Measurements from ENCODE around the gene TLE1. TPM values are rescaled to one million over a fixed set of nuclear protein-coding genes. Genes with fewer than 3 reads are reported as not detected.
"Not testable (repeated sequence)": the region's sequence is repeated elsewhere in the genome, so short reads cannot be mapped to it uniquely, and the experiment has no call there.

The TLE1 gene
- total RNA-seq (7.0 TPM), polyA plus RNA-seq (24.1 TPM)
- long read RNA-seq, donor 1: 0 reads
- long read RNA-seq, donor 2: 0 reads
- long read RNA-seq, donor 3: 0 reads
- long read RNA-seq, donor 4: 0 reads
- long read RNA-seq, donor 5, partial matches to known transcripts: 10 of 10 reads
- long read RNA-seq, donor 5, other reads (novel, unspliced or antisense): 0 of 10 reads
- long read RNA-seq, donor 6, partial matches to known transcripts: 5 of 5 reads
- long read RNA-seq, donor 6, other reads (novel, unspliced or antisense): 0 of 5 reads
- long read RNA-seq, donor 7: 0 reads
- long read RNA-seq, donor 8: 0 reads
- long read RNA-seq, donor 9: 0 reads
- long read RNA-seq, donor 10: 0 reads

DNA sequence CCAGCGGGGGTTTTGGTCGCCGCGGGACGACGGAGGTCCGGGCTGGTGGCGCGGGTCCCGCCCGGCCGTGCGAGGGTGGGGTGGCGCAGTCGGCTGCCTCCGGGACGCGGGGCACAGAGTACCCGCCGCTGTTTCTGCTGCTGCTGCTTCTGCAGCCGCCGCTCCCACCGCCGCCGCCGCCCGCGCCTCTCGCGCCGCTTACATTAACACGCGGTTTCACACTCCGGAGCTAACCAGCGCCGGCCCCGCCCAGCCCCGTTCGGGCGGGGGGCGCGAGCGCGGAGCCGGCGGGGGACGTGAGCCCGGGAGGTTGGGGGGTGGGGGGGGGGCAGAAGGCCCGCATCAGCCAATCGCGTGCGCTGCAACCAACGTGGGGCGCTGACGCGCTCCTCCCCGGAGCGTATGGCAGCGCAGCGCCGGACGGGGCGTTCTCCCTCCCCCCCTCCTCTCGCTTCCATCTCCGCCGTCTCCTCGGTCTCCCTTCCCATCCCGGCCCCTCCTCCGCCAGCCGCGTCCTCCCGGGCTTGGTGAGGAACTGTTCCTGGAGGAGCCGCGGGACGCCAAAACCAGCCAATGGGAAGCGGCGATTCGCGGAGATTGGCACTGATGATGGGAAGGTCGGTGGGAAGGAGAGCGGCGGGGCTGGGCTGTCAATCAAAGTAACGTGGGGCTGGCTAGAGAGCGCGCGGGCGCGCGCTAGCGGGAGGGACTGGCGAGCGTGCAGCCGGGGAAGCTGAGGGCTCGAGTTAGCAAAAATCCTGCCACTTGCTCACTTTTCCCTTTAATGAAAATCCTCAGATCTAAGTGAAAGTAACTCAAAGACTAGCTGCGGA, at the start of gene TLE1:
TLE1 (minus strand) TSS at position 205 of the 833 bp plus-strand sequence. CDS start 1,307 bp downstream, outside the sequence.
- under 1% methylated on average over 94 of the region's 95 CpGs for WGBS
- Histone ChIP-seq H3K27ac (ENCODE audit: low read depth in 1 of 2, low read length in 1 of 2) (peak within 1 kb of the TSS; percentile 33 to 68), H3K27me3 (ENCODE audit: control insufficient read depth in 2 of 2, insufficient read depth in 1 of 2, low read length in 1 of 2) (peaks cover 36 to 57% of the 10 kb centered on the region in 2 donors), H3K4me1 (ENCODE audit: control insufficient read depth in 2 of 2, insufficient read depth in 2 of 2, low read length in 2 of 2) (peaks cover 14 to 28% of the 10 kb centered on the region in 2 donors), H3K36me3 (ENCODE audit: control insufficient read depth in 2 of 2, insufficient read depth in 2 of 2, low read length in 1 of 2) (no peaks in the 10 kb centered on the region), H3K4me3 (ENCODE audit: low read length in 2 of 2) (peak within 1 kb of the TSS; percentile 70 to 84), H3K9me3 (ENCODE audit: control insufficient read depth in 2 of 2, insufficient read depth in 1 of 2, low read length in 1 of 2) (peaks cover 0 to 2% of the 10 kb centered on the region in 2 donors)
- peak; percentile 77 to 96 (median 91) for DNase-seq (ENCODE audit: low read depth in 6 of 9, low spot score in 9 of 9)

DNA sequence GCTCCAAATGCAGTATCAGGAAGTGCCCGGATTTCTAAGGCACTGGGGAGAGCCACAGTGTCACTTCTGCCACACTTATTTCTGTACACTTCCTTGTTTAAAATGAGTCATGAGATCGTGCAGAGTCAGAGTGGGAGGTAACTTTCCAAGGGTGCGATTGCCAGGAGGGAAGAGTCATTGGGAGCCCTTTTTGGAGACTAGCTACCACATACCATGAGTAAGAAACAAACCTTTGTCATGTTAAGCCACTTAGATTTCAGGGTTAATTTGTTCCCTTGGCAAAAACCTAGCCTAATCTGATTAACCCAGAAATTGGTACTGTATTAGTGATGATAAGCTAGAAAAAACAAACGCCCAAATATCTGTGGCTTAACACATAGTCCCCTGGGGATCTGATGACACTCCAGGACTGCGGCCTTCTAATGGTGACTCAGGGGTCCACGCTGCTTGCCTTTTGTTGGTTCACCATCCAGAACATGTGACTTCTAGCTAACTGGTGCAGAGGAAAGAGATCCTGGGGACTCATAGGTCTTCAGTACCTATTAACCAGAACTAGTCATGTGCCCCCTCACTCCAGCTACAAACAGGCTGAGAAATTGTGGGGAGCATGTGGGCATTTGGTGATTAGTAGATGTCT, 48.6 kb upstream of the TLE1 start:
- Histone ChIP-seq H3K27ac (ENCODE audit: low read depth in 1 of 2, low read length in 1 of 2) (no peak overlapping the region), H3K9me3 (ENCODE audit: control insufficient read depth in 2 of 2, insufficient read depth in 1 of 2, low read length in 1 of 2) (no peaks in the 10 kb centered on the region), H3K27me3 (ENCODE audit: control insufficient read depth in 2 of 2, insufficient read depth in 1 of 2, low read length in 1 of 2) (no peaks in the 10 kb centered on the region), H3K36me3 (ENCODE audit: control insufficient read depth in 2 of 2, insufficient read depth in 2 of 2, low read length in 1 of 2) (no peaks in the 10 kb centered on the region), H3K4me3 (ENCODE audit: low read length in 2 of 2) (no peak overlapping the region), H3K4me1 (ENCODE audit: control insufficient read depth in 2 of 2, insufficient read depth in 2 of 2, low read length in 2 of 2) (no peaks in the 10 kb centered on the region)
- 70% methylated on average over 6 of the region's 6 CpGs for WGBS
- DNase-seq (ENCODE audit: low read depth in 6 of 9, low spot score in 9 of 9): peak in 1 of 9 donors; percentile 2

DNA sequence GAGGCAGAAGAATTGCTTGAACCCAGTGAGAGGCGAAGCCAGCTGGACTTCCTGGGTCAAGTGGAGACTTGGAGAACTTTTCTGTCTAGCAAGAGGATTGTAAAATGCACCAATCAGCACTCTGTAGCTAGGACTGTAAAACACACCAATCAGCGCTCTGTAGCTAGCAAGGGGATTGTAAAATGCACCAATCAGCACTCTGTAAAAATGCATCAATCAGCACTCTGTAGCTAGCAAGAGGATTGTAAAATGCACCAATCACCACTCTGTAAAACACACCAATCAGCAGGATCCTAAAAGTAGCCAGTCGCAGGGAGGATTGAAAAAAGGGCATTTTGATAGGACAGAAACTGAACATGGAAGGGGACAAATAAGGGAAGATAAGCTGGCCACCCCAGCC, 41.2 kb upstream of the TLE1 start:
- H3K4me3 ChIP-seq (ENCODE audit: low read length in 2 of 2); DNase-seq (ENCODE audit: low read depth in 6 of 9, low spot score in 9 of 9); H3K9me3 ChIP-seq (ENCODE audit: control insufficient read depth in 2 of 2, insufficient read depth in 1 of 2, low read length in 1 of 2); H3K27me3 ChIP-seq (ENCODE audit: control insufficient read depth in 2 of 2, insufficient read depth in 1 of 2, low read length in 1 of 2); H3K36me3 ChIP-seq (ENCODE audit: control insufficient read depth in 2 of 2, insufficient read depth in 2 of 2, low read length in 1 of 2); H3K4me1 ChIP-seq (ENCODE audit: control insufficient read depth in 2 of 2, insufficient read depth in 2 of 2, low read length in 2 of 2); H3K27ac ChIP-seq (ENCODE audit: low read depth in 1 of 2, low read length in 1 of 2): not testable (repeated sequence)
- WGBS: 97% methylated on average over 3 of the region's 3 CpGs

DNA sequence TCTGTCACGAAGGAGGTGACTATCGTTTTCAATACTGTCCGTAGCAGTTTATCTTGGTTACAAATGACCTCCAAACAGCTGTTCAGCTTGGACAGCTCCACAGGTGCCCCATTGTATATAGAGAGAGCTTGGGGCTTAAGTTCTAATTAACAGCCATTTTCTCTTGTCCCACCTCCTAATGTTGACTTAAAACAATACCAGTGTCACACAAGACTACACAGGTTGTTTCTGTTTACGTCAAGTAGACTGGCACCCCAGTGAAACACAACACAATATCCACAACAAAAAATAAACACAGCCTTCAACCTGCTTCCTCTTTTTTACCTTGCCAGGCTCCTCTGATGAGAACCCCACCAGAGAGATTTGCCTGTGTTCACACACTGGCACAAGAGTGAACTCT, 39.8 kb upstream of the TLE1 start:
- Histone ChIP-seq H3K27ac (ENCODE audit: low read depth in 1 of 2, low read length in 1 of 2) (no peak overlapping the region), H3K4me3 (ENCODE audit: low read length in 2 of 2) (no peak overlapping the region), H3K9me3 (ENCODE audit: control insufficient read depth in 2 of 2, insufficient read depth in 1 of 2, low read length in 1 of 2) (no peaks in the 10 kb centered on the region), H3K36me3 (ENCODE audit: control insufficient read depth in 2 of 2, insufficient read depth in 2 of 2, low read length in 1 of 2) (no peaks in the 10 kb centered on the region), H3K4me1 (ENCODE audit: control insufficient read depth in 2 of 2, insufficient read depth in 2 of 2, low read length in 2 of 2) (no peaks in the 10 kb centered on the region), H3K27me3 (ENCODE audit: control insufficient read depth in 2 of 2, insufficient read depth in 1 of 2, low read length in 1 of 2) (no peaks in the 10 kb centered on the region)
- DNase-seq (ENCODE audit: low read depth in 6 of 9, low spot score in 9 of 9): no peak
- WGBS: 86% methylated on average over 4 of the region's 4 CpGs

DNA sequence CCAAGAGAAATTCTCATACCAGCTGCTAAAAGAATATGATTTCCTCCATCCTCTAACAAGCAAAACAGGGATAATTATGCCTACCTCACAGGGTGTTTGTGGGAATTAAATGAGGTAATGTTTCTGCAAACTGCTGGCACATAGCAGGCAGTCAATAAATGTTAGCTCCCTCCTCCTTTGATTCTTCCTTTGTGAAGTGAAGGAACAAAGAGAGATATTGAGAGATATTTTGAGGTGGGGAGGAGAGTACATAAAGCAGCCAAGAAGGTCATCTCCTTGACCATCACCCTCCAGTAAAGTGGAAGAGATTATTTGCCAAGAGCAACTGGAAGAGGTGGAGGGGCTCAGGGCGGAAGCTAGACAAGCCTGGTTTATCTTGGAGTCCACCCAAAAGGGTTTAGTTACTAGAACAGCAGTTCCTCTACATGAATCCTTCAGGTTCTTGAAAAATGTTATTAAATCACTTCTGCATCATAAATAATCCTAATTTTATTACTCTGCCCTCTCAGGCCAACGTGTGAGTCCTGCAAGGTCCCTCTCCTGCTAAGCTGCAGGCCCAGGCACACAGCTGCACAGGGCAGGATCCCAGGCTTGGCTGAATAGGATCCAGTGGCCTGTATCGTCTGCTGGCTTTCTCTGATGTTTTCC, 35.0 kb upstream of the TLE1 start:
- no peaks in the 10 kb centered on the region for H3K4me1 ChIP-seq (ENCODE audit: control insufficient read depth in 2 of 2, insufficient read depth in 2 of 2, low read length in 2 of 2)
- no peak overlapping the region for H3K4me3 ChIP-seq (ENCODE audit: low read length in 2 of 2)
- DNase-seq (ENCODE audit: low read depth in 6 of 9, low spot score in 9 of 9): no peak
- WGBS: 86% methylated on average over 3 of the region's 3 CpGs
- H3K27me3 ChIP-seq (ENCODE audit: control insufficient read depth in 2 of 2, insufficient read depth in 1 of 2, low read length in 1 of 2): no peaks in the 10 kb centered on the region
- no peak overlapping the region for H3K27ac ChIP-seq (ENCODE audit: low read depth in 1 of 2, low read length in 1 of 2)
- no peaks in the 10 kb centered on the region for H3K9me3 ChIP-seq (ENCODE audit: control insufficient read depth in 2 of 2, insufficient read depth in 1 of 2, low read length in 1 of 2)
- H3K36me3 ChIP-seq (ENCODE audit: control insufficient read depth in 2 of 2, insufficient read depth in 2 of 2, low read length in 1 of 2): no peaks in the 10 kb centered on the region

DNA sequence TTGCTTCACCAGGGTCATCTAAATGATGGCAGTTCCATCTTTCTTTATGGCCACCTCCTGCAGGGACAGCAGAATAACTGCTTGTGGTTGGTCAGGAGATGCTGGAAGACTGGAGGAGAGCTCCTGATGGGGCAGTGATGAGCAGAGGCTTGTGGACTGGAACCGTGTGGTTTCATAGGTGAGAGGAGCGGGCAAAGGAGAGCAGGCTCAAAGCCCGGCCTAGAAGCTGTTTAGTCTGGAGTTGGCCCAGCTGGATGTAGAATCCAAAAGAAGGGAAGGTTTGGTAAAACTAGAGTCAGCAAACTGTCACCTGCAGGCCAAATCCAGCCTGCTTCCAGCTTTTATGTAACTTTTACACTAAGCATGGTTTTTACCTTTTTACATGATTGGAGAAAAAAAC, 32.9 kb upstream of the TLE1 start:
- no peak overlapping the region for H3K4me3 ChIP-seq (ENCODE audit: low read length in 2 of 2)
- no peaks in the 10 kb centered on the region for H3K27me3 ChIP-seq (ENCODE audit: control insufficient read depth in 2 of 2, insufficient read depth in 1 of 2, low read length in 1 of 2)
- WGBS: over 99% methylated on average over 3 of the region's 3 CpGs
- no peaks in the 10 kb centered on the region for H3K36me3 ChIP-seq (ENCODE audit: control insufficient read depth in 2 of 2, insufficient read depth in 2 of 2, low read length in 1 of 2)
- no peak for DNase-seq (ENCODE audit: low read depth in 6 of 9, low spot score in 9 of 9)
- H3K27ac ChIP-seq (ENCODE audit: low read depth in 1 of 2, low read length in 1 of 2): no peak overlapping the region
- no peaks in the 10 kb centered on the region for H3K4me1 ChIP-seq (ENCODE audit: control insufficient read depth in 2 of 2, insufficient read depth in 2 of 2, low read length in 2 of 2)
- no peaks in the 10 kb centered on the region for H3K9me3 ChIP-seq (ENCODE audit: control insufficient read depth in 2 of 2, insufficient read depth in 1 of 2, low read length in 1 of 2)

DNA sequence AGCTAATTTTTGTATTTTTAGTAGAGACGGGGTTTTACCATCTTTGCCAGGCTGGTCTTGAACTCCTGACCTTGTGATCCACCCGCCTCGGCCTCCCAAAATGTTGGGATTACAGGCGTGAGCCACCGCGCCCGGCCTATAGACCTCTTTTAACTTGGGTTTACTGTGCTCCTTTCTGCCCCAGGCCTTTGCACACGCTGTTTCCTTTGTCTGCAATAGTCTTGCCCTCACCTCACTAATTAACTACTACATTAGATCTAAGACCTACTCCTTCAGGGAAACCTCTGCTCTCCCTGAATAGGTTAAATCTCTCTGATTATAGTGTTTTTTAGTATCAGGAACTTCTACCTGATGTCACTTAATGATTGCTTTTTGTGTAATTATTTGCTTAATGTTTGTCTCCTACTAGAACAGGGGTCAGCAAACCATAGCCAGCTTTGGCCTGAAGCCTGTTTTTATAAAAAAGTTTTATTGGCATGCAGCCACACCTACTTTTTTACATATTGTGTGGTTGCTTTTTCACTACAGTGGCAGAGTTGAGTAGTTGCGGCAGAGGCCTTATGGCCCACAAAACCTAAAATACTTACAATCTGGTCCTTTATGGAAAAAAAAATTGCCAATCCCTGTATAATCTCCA, 31.2 kb upstream of the TLE1 start:
- Histone ChIP-seq H3K4me3 (ENCODE audit: low read length in 2 of 2) (no peak overlapping the region), H3K9me3 (ENCODE audit: control insufficient read depth in 2 of 2, insufficient read depth in 1 of 2, low read length in 1 of 2) (no peaks in the 10 kb centered on the region), H3K4me1 (ENCODE audit: control insufficient read depth in 2 of 2, insufficient read depth in 2 of 2, low read length in 2 of 2) (no peaks in the 10 kb centered on the region), H3K27ac (ENCODE audit: low read depth in 1 of 2, low read length in 1 of 2) (no peak overlapping the region), H3K27me3 (ENCODE audit: control insufficient read depth in 2 of 2, insufficient read depth in 1 of 2, low read length in 1 of 2) (no peaks in the 10 kb centered on the region), H3K36me3 (ENCODE audit: control insufficient read depth in 2 of 2, insufficient read depth in 2 of 2, low read length in 1 of 2) (no peaks in the 10 kb centered on the region)
- 98% methylated on average over 9 of the region's 9 CpGs for WGBS
- DNase-seq (ENCODE audit: low read depth in 6 of 9, low spot score in 9 of 9): no peak

DNA sequence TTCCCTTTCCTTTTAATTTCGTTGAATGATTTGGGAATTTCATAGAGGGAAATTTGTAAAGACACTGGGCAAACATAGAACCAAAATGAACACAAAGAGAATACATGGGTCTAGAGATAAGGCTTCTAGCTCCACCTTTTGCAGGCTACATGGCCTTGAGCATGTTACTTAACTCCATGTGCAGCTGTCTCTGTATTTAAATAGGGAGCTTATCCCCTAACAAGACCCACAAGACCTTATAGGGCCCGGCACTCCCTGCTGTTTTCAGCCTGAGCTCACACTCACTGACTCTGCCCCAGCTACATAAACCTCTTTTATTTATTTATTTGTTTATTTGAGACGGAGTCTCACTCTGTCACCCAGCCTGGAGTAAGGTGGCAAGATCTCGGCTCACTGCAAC, 30.6 kb upstream of the TLE1 start:
- no peaks in the 10 kb centered on the region for H3K36me3 ChIP-seq (ENCODE audit: control insufficient read depth in 2 of 2, insufficient read depth in 2 of 2, low read length in 1 of 2)
- no peaks in the 10 kb centered on the region for H3K9me3 ChIP-seq (ENCODE audit: control insufficient read depth in 2 of 2, insufficient read depth in 1 of 2, low read length in 1 of 2)
- WGBS: 97% methylated on average over 4 of the region's 4 CpGs
- no peaks in the 10 kb centered on the region for H3K4me1 ChIP-seq (ENCODE audit: control insufficient read depth in 2 of 2, insufficient read depth in 2 of 2, low read length in 2 of 2)
- no peak overlapping the region for H3K4me3 ChIP-seq (ENCODE audit: low read length in 2 of 2)
- H3K27me3 ChIP-seq (ENCODE audit: control insufficient read depth in 2 of 2, insufficient read depth in 1 of 2, low read length in 1 of 2): no peaks in the 10 kb centered on the region
- DNase-seq (ENCODE audit: low read depth in 6 of 9, low spot score in 9 of 9): no peak
- H3K27ac ChIP-seq (ENCODE audit: low read depth in 1 of 2, low read length in 1 of 2): no peak overlapping the region
